Neural progenitor cell (in vitro differentiated cells): ENCODE data around the gene PTHLH. TPM values are rescaled to one million over a fixed set of nuclear protein-coding genes. Genes with fewer than 3 reads are reported as not detected.

Experiments
- DNase-seq: peaks from one replicate; pipeline ENCODE4 v3.0.0-alpha.2; 2016; ENCODE audit warnings: low spot score
- H2AFZ ChIP-seq: fragments of 200-600 bp; sonication (generic); replicated peaks from 2 replicates; pipeline ENCODE4 v1.6.1; 2016; ENCODE audit warnings: antibody characterized with exemption
- H3F3A ChIP-seq: fragments of 200-600 bp; sonication (generic); 2 replicates; pipeline ENCODE4 v1.6.1; 2016; ENCODE audit warnings: antibody characterized with exemption, low read depth
- H3K27ac ChIP-seq: fragments of 200-600 bp; sonication (generic); 2 replicates; pipeline ENCODE4 v1.5.1; 2016; ENCODE audit warnings: mild to moderate bottlenecking
- H3K27me3 ChIP-seq: fragments of 200-600 bp; sonication (generic); 2 replicates; pipeline ENCODE4 v1.6.1; 2016; ENCODE audit warnings: mild to moderate bottlenecking, moderate library complexity
- H3K36me3 ChIP-seq: fragments of 200-600 bp; sonication (generic); 2 replicates; pipeline ENCODE4 v1.5.1; 2016
- H3K4me1 ChIP-seq: fragments of 200-600 bp; sonication (generic); 2 replicates; pipeline ENCODE4 v1.6.1; 2016; ENCODE audit warnings: mixed run types
- H3K4me2 ChIP-seq: fragments of 200-600 bp; sonication (generic); 2 replicates; pipeline ENCODE4 v1.6.1; 2016
- H3K4me3 ChIP-seq: fragments of 200-600 bp; sonication (generic); 2 replicates; pipeline ENCODE4 v1.5.1; 2016
- H3K79me2 ChIP-seq: fragments of 200-600 bp; sonication (generic); 2 replicates; pipeline ENCODE4 v1.6.1; 2016; ENCODE audit warnings: low read depth
- H3K9ac ChIP-seq: fragments of 200-600 bp; sonication (generic); 2 replicates; pipeline ENCODE4 v1.6.1; 2016
- H3K9me3 ChIP-seq: fragments of 200-600 bp; sonication (generic); 2 replicates; pipeline ENCODE4 v1.5.1; 2016; ENCODE audit warnings: low read depth
- H4K20me1 ChIP-seq: fragments of 200-600 bp; sonication (generic); 2 replicates; pipeline ENCODE4 v1.6.1; 2016; ENCODE audit warnings: low read depth
- H3K27ac Mint-ChIP-seq: 3 replicates; pipeline ENCODE4 v1.8.0; 2021; ENCODE audit warnings: mixed read lengths
- H3K27me3 Mint-ChIP-seq: 2 replicates; pipeline ENCODE4 v1.8.0; 2022; ENCODE audit warnings: low read depth, mild to moderate bottlenecking, inconsistent platforms, moderate library complexity, mixed read lengths; ENCODE audit not compliant: insufficient read depth
- H3K36me3 Mint-ChIP-seq: 3 replicates; pipeline ENCODE4 v1.8.0; 2021; ENCODE audit warnings: mixed read lengths
- H3K4me1 Mint-ChIP-seq: 3 replicates; pipeline ENCODE4 v1.8.0; 2021; ENCODE audit warnings: mixed read lengths
- H3K4me3 Mint-ChIP-seq: 3 replicates; pipeline ENCODE4 v1.8.0; 2021; ENCODE audit warnings: mild to moderate bottlenecking, moderate library complexity, mixed read lengths
- H3K9me3 Mint-ChIP-seq: 3 replicates; pipeline ENCODE4 v1.8.0; 2020; ENCODE audit warnings: mixed read lengths
- CTCF ChIP-seq: fragments of 200-600 bp; sonication (generic); IDR thresholded peaks from 2 replicates; pipeline ENCODE4 v1.5.1; 2017; ENCODE audit warnings: antibody characterized with exemption, mild to moderate bottlenecking
- EZH2 ChIP-seq: fragments of 200-600 bp; sonication (generic); IDR thresholded peaks from 2 replicates; pipeline ENCODE4 v1.6.1; 2017; ENCODE audit warnings: antibody characterized with exemption, mild to moderate bottlenecking, moderate library complexity
- EZH2phosphoT487 ChIP-seq: fragments of 200-600 bp; sonication (generic); IDR thresholded peaks from 2 replicates; pipeline ENCODE4 v1.6.1; 2017; ENCODE audit warnings: antibody characterized with exemption
- total RNA-seq: library from RNA; depleted of rRNA; stranded (reverse); fragments of >200 nt; gene quantifications from 2 replicates; pipeline ENCODE4 v1.2.3, GENCODE V29; 2015; ENCODE audit warnings: low replicate concordance

Gene PTHLH
- total RNA-seq, 1 donor from 2014 or later, result not detected

- Histone ChIP-seq H3K4me3 (no peak overlapping the region), H3K27ac (no peak overlapping the region), H3K36me3 (no peaks in the 10 kb centered on the region), H3F3A (peaks cover 20% of the 10 kb centered on the region), H3K4me1 (peaks cover 15% of the 10 kb centered on the region), H3K27me3 (peaks cover 58% of the 10 kb centered on the region), H3K79me2 (no peaks in the 10 kb centered on the region), H3K4me2 (no peak overlapping the region), H3K9me3 (no peaks in the 10 kb centered on the region), H2AFZ (no peak overlapping the region), H3K9ac (no peak overlapping the region), H4K20me1 (peaks cover 21% of the 10 kb centered on the region)
- H3K27me3 Mint-ChIP-seq, result peaks cover 42% of the 10 kb centered on the region
- TF ChIP-seq EZH2phosphoT487 (no peak), CTCF (no peak), EZH2 (no peak)
- H3K27ac Mint-ChIP-seq, result no peak overlapping the region
- no peaks in the 10 kb centered on the region for H3K9me3 Mint-ChIP-seq
- DNase-seq, result no peak
- no peak overlapping the region for H3K4me3 Mint-ChIP-seq
- H3K36me3 Mint-ChIP-seq, result no peaks in the 10 kb centered on the region
- H3K4me1 Mint-ChIP-seq, result peaks cover 16% of the 10 kb centered on the region
Measured at GRCh38 chr12:27965411-27965810, 7.1 kb downstream of the PTHLH start.

- H3K4me3 ChIP-seq, result no peak overlapping the region
- no peak overlapping the region for H3K27ac ChIP-seq
- H2AFZ ChIP-seq, result no peak overlapping the region
- Mint-ChIP-seq H3K27me3 (peaks cover 34% of the 10 kb centered on the region), H3K9me3 (no peaks in the 10 kb centered on the region), H3K4me1 (peaks cover 13% of the 10 kb centered on the region), H3K36me3 (no peaks in the 10 kb centered on the region), H3K27ac (no peak overlapping the region), H3K4me3 (no peak overlapping the region)
- H3K9me3 ChIP-seq, result no peaks in the 10 kb centered on the region
- no peak for DNase-seq
- no peak overlapping the region for H3K9ac ChIP-seq
- TF ChIP-seq CTCF (no peak), EZH2phosphoT487 (no peak), EZH2 (no peak)
- H3F3A ChIP-seq, result peaks cover 11% of the 10 kb centered on the region
- H3K4me2 ChIP-seq, result no peak overlapping the region
- H3K27me3 ChIP-seq, result peaks cover 45% of the 10 kb centered on the region
- peaks cover 6% of the 10 kb centered on the region for H3K4me1 ChIP-seq
- H4K20me1 ChIP-seq, result peaks cover 12% of the 10 kb centered on the region
- no peaks in the 10 kb centered on the region for H3K79me2 ChIP-seq
- H3K36me3 ChIP-seq, result no peaks in the 10 kb centered on the region
Measured at GRCh38 chr12:27964123-27964522, 8.4 kb downstream of the PTHLH start.

- H3K4me3 Mint-ChIP-seq, result no peak overlapping the region
- H3K27ac Mint-ChIP-seq, result no peak overlapping the region
- no peaks in the 10 kb centered on the region for H3K9me3 Mint-ChIP-seq
- Histone ChIP-seq H3K9me3 (no peaks in the 10 kb centered on the region), H3F3A (no peaks in the 10 kb centered on the region), H3K4me2 (no peak overlapping the region), H3K36me3 (no peaks in the 10 kb centered on the region), H3K4me3 (no peak overlapping the region), H3K27me3 (peaks cover 12% of the 10 kb centered on the region), H3K79me2 (no peaks in the 10 kb centered on the region), H3K9ac (no peak overlapping the region), H3K27ac (no peak overlapping the region), H4K20me1 (no peaks in the 10 kb centered on the region), H3K4me1 (no peaks in the 10 kb centered on the region), H2AFZ (no peak overlapping the region)
- no peak for DNase-seq
- no peaks in the 10 kb centered on the region for H3K36me3 Mint-ChIP-seq
- peaks cover 6% of the 10 kb centered on the region for H3K4me1 Mint-ChIP-seq
- H3K27me3 Mint-ChIP-seq, result peaks cover 10% of the 10 kb centered on the region
- TF ChIP-seq CTCF, result no peak
- no peak for TF ChIP-seq EZH2
- no peak for TF ChIP-seq EZH2phosphoT487
Measured at GRCh38 chr12:27960821-27961220, 11.7 kb downstream of the PTHLH start.

GRCh38 chr12:27958675-27959074 lies 13.9 kb downstream of the PTHLH start:
- Histone ChIP-seq H3K9me3 (no peaks in the 10 kb centered on the region), H3F3A (no peaks in the 10 kb centered on the region), H3K4me3 (no peak overlapping the region), H3K4me1 (no peaks in the 10 kb centered on the region), H3K4me2 (no peak overlapping the region), H4K20me1 (no peaks in the 10 kb centered on the region), H3K27me3 (no peaks in the 10 kb centered on the region), H3K9ac (no peak overlapping the region), H2AFZ (no peak overlapping the region), H3K79me2 (no peaks in the 10 kb centered on the region), H3K27ac (no peak overlapping the region), H3K36me3 (no peaks in the 10 kb centered on the region)
- H3K27ac Mint-ChIP-seq, result no peak overlapping the region
- peaks cover 7% of the 10 kb centered on the region for H3K27me3 Mint-ChIP-seq
- peaks cover 4% of the 10 kb centered on the region for H3K4me1 Mint-ChIP-seq
- no peaks in the 10 kb centered on the region for H3K9me3 Mint-ChIP-seq
- no peaks in the 10 kb centered on the region for H3K36me3 Mint-ChIP-seq
- no peak overlapping the region for H3K4me3 Mint-ChIP-seq
- no peak for DNase-seq
- no peak for TF ChIP-seq EZH2
- no peak for TF ChIP-seq CTCF
- TF ChIP-seq EZH2phosphoT487, result no peak
